IPS-NIHi7 (cell line): Measurements from ENCODE around the gene SPATA31D4.
"Not testable (repeated sequence)": the region's sequence is repeated elsewhere in the genome, so short reads cannot be mapped to it uniquely, and the experiment has no call there.

ENCODE experiments used
- DNase-seq: peaks from one replicate; pipeline ENCODE4 v3.0.0; 2012; ENCODE audit warnings: mixed read lengths; ENCODE audit errors: extremely low spot score

SPATA31D4 gene

GRCh38 chr9:81928305-81928704, at the start of gene SPATA31D4:
TSS of gene SPATA31D4 (plus strand) at chr9:81928428. CDS start at chr9:81928514, 86 bp downstream.
- not testable (repeated sequence) for DNase-seq

- DNase-seq = no peak
These were observed 49.7 kb upstream of the SPATA31D4 start for GRCh38 chr9:81878530-81878929.

GRCh38 chr9:81879501-81879916, 48.7 kb upstream of the SPATA31D4 start:
- DNase-seq = no peak

- no peak for DNase-seq
These were observed 42.6 kb upstream of the SPATA31D4 start for GRCh38 chr9:81885602-81886001.

- no peak for DNase-seq
These were observed 41.6 kb upstream of the SPATA31D4 start for GRCh38 chr9:81886665-81887064.

GRCh38 chr9:81890104-81890503, 38.1 kb upstream of the SPATA31D4 start:
- DNase-seq = no peak

GRCh38 chr9:81892440-81892839, 35.8 kb upstream of the SPATA31D4 start:
- no peak for DNase-seq

GRCh38 chr9:81893929-81894328, 34.3 kb upstream of the SPATA31D4 start:
- no peak for DNase-seq

- DNase-seq = no peak
These were observed 33.3 kb upstream of the SPATA31D4 start for GRCh38 chr9:81894891-81895290.

- no peak for DNase-seq
These were observed 32.2 kb upstream of the SPATA31D4 start for GRCh38 chr9:81896070-81896469.

- no peak for DNase-seq
These were observed 29.4 kb upstream of the SPATA31D4 start for GRCh38 chr9:81898851-81899250.

GRCh38 chr9:81902196-81902595, 26.0 kb upstream of the SPATA31D4 start:
- DNase-seq = no peak

GRCh38 chr9:81902626-81903025, 25.6 kb upstream of the SPATA31D4 start:
- DNase-seq = no peak

- DNase-seq = no peak
These were observed 21.6 kb upstream of the SPATA31D4 start for GRCh38 chr9:81906671-81907070.

- DNase-seq = no peak
These were observed 16.1 kb upstream of the SPATA31D4 start for GRCh38 chr9:81912135-81912534.

GRCh38 chr9:81915801-81916505, 12.3 kb upstream of the SPATA31D4 start:
- no peak for DNase-seq

GRCh38 chr9:81918507-81918906, 9.7 kb upstream of the SPATA31D4 start:
- DNase-seq = not testable (repeated sequence)

- not testable (repeated sequence) for DNase-seq
These were observed 1.9 kb downstream of the SPATA31D4 start for GRCh38 chr9:81930147-81930546.

- not testable (repeated sequence) for DNase-seq
These were observed 5.3 kb downstream of the SPATA31D4 start for GRCh38 chr9:81933547-81933946.

GRCh38 chr9:81943393-81943792, 15.2 kb downstream of the SPATA31D4 start, which contains the start of gene SPATA31D3:
TSS of gene SPATA31D3 (plus strand) at chr9:81943500. CDS start at chr9:81943586, 86 bp downstream.
- not testable (repeated sequence) for DNase-seq

- not testable (repeated sequence) for DNase-seq
These were observed 20.4 kb downstream of the SPATA31D4 start for GRCh38 chr9:81948650-81949049.

- DNase-seq = no peak
These were observed 24.9 kb downstream of the SPATA31D4 start for GRCh38 chr9:81953096-81953495.

- DNase-seq = no peak
These were observed 27.4 kb downstream of the SPATA31D4 start for GRCh38 chr9:81955625-81956024.
